Measurements from ENCODE around the gene ANXA2. TPM values are rescaled to one million over a fixed set of nuclear protein-coding genes. Genes with fewer than 3 reads are reported as not detected.
"Not testable (repeated sequence)": the region's sequence is repeated elsewhere in the genome, so short reads cannot be mapped to it uniquely, and the experiment has no call there.

ANXA2 gene
- total RNA-seq, 1 donor from 2014 or later = 2,658 TPM

GRCh38 chr15:60407415-60407805 is 9.6 kb upstream of the ANXA2 start:
- Histone ChIP-seq H3K36me3 (ENCODE audit: control insufficient read depth, insufficient read depth, low read length) (no peaks in the 10 kb centered on the region), H3K27me3 (ENCODE audit: control insufficient read depth, insufficient read depth, low read length) (no peaks in the 10 kb centered on the region), H3K4me3 (ENCODE audit: low read depth, low read length) (no peak overlapping the region)
- no peak for TF ChIP-seq CTCF (IDR thresholded peaks at IDR 0.05; ENCODE audit: insufficient read depth, low read length, poor library complexity, severe bottlenecking)
- DNase-seq (ENCODE audit: low read depth) = no peak

GRCh38 chr15:60406513-60407414 is 9.0 kb upstream of the ANXA2 start:
- no peak for DNase-seq (ENCODE audit: low read depth)
- no peak overlapping the region for H3K4me3 ChIP-seq (ENCODE audit: low read depth, low read length)
- TF ChIP-seq CTCF (IDR thresholded peaks at IDR 0.05; ENCODE audit: insufficient read depth, low read length, poor library complexity, severe bottlenecking) = no peak
- no peaks in the 10 kb centered on the region for H3K27me3 ChIP-seq (ENCODE audit: control insufficient read depth, insufficient read depth, low read length)
- H3K36me3 ChIP-seq (ENCODE audit: control insufficient read depth, insufficient read depth, low read length) = no peaks in the 10 kb centered on the region

GRCh38 chr15:60405399-60405798 is 7.6 kb upstream of the ANXA2 start:
- no peak for TF ChIP-seq CTCF (IDR thresholded peaks at IDR 0.05; ENCODE audit: insufficient read depth, low read length, poor library complexity, severe bottlenecking)
- H3K4me3 ChIP-seq (ENCODE audit: low read depth, low read length) = no peak overlapping the region
- DNase-seq (ENCODE audit: low read depth) = no peak
- no peaks in the 10 kb centered on the region for H3K36me3 ChIP-seq (ENCODE audit: control insufficient read depth, insufficient read depth, low read length)
- no peaks in the 10 kb centered on the region for H3K27me3 ChIP-seq (ENCODE audit: control insufficient read depth, insufficient read depth, low read length)

- not testable (repeated sequence) for DNase-seq (ENCODE audit: low read depth); H3K27me3 ChIP-seq (ENCODE audit: control insufficient read depth, insufficient read depth, low read length); H3K4me3 ChIP-seq (ENCODE audit: low read depth, low read length); H3K36me3 ChIP-seq (ENCODE audit: control insufficient read depth, insufficient read depth, low read length)
Observed at GRCh38 chr15:60404351-60404750, 6.6 kb upstream of the ANXA2 start.

- H3K36me3 ChIP-seq (ENCODE audit: control insufficient read depth, insufficient read depth, low read length) = no peaks in the 10 kb centered on the region
- TF ChIP-seq CTCF (IDR thresholded peaks at IDR 0.05; ENCODE audit: insufficient read depth, low read length, poor library complexity, severe bottlenecking) = no peak
- no peak for DNase-seq (ENCODE audit: low read depth)
- no peak overlapping the region for H3K4me3 ChIP-seq (ENCODE audit: low read depth, low read length)
- H3K27me3 ChIP-seq (ENCODE audit: control insufficient read depth, insufficient read depth, low read length) = no peaks in the 10 kb centered on the region
Observed at GRCh38 chr15:60400944-60401343, 3.2 kb upstream of the ANXA2 start.

- DNase-seq (ENCODE audit: low read depth) = no peak
- H3K4me3 ChIP-seq (ENCODE audit: low read depth, low read length) = no peak overlapping the region
- peaks cover 2% of the 10 kb centered on the region for H3K36me3 ChIP-seq (ENCODE audit: control insufficient read depth, insufficient read depth, low read length)
- no peak for TF ChIP-seq CTCF (IDR thresholded peaks at IDR 0.05; ENCODE audit: insufficient read depth, low read length, poor library complexity, severe bottlenecking)
- no peaks in the 10 kb centered on the region for H3K27me3 ChIP-seq (ENCODE audit: control insufficient read depth, insufficient read depth, low read length)
Observed at GRCh38 chr15:60399931-60400330, 2.1 kb upstream of the ANXA2 start.

Data from kidney epithelial cell (primary cell).